CD4-positive, alpha-beta T cell treated with Interleukin-17A for 4 hours (primary cell): Measurements from ENCODE around the gene C1orf232.
A peak's percentile ranks its signal among the peaks of the same experiment; 100 is the strongest.

Experiments
- DNase-seq: peaks from one replicate; pipeline ENCODE4 v3.0.0-alpha.2; 2020; ENCODE audit warnings: mixed read lengths

The C1orf232 gene

GRCh38 chr1:26122988-26123973 lies 45.5 kb downstream of the C1orf232 start:
- DNase-seq, result peak; percentile 32

DNA sequence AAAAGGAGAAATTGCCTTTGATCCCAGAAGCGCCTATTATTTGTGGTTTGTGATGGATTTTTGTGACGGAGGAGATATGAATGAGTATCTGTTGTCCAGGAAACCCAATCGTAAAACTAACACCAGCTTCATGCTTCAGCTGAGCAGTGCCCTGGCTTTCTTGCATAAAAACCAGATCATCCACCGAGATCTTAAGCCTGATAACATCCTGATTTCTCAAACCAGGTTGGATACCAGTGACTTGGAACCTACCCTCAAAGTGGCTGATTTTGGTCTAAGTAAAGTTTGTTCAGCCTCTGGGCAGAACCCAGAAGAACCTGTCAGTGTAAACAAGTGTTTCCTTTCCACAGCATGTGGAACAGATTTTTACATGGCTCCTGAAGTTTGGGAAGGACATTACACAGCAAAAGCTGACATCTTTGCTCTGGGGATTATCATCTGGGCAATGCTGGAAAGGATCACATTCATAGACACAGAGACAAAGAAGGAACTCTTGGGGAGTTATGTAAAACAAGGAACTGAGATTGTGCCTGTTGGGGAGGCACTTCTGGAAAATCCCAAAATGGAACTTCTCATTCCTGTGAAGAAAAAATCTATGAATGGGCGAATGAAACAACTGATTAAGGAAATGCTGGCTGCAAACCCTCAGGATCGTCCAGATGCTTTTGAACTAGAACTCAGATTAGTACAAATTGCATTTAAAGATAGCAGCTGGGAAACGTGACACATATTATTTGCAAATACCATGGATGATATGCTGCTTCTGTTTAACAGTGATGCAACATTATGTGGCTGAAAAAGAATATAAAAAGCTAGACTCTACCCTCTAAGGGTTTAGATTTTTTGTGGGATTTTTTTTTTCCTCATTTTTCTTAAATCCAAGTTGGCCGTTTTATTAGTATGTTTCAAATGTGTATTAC lies 46.6 kb downstream of the C1orf232 start:
- DNase-seq, result no peak

- no peak for DNase-seq
Measured at GRCh38 chr1:26119892-26120608, 48.7 kb downstream of the C1orf232 start.

DNA sequence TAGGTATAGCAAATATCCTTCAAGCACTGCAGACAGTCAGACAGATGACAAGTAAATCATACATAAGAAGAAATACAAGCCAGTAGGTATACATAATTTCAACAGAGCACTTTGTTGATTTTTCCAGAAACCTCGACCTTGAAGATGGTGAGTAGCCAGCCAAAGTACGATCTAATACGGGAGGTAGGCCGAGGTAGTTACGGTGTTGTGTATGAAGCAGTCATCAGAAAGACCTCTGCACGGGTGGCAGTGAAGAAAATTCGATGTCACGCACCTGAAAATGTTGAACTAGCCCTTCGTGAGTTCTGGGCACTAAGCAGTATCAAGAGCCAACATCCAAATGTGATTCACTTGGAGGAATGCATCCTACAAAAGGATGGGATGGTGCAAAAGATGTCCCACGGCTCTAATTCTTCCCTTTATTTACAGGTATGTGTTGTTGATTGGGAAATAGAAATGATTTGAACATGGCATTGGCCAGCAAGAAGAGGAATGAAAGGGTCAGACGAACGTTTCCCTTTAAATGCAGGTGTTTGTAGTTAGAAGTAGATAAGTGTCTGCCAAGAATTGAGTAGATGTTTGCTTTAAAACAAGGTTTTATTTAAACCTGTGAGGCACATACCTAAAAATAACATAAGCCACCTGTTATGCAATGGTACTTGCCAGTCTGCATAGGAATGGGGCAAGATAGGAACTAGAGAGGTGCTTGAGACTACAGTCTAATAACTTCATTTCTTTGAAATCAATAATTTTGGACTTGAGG lies 54.4 kb downstream of the C1orf232 start:
- no peak for DNase-seq
